ENCODE data around the gene GNG7.
"Not testable (repeated sequence)": the region's sequence is repeated elsewhere in the genome, so short reads cannot be mapped to it uniquely, and the experiment has no call there.

GNG7 gene

DNA sequence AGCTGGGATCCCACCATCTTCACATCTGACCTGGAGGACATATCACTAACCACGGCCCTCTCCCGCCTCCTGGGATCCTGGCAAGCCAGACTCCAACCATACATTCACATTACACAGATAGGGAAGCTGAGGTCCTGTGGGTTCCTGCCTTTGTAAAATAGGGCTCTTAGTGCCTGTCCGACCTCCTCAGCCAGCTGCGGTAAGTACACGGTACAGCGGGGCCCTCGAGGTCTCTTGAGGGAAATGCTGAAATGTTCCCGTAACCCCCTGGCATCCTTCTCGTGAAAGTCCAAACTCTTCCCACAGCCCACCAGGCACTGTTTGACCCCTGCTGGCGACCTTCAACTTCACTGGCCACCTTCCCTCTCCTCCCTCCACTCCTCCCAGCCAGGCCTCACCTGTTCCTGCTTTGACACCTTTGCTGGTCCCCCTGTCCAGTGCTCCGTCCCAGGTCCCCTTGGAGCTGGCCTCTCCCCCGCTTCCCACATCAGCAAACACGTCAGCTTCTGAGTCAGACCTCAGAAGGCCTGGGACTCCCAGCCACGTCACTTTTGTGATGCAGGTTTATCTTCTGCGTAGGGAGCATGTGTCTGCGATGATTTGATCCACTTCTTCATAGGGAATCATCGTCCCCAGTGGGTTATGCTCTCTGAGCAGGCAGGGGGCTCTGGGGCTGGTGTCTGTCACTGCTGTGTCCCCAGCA lies 8.8 kb upstream of the GNG7 start:
- no peak for DNase-seq

DNA sequence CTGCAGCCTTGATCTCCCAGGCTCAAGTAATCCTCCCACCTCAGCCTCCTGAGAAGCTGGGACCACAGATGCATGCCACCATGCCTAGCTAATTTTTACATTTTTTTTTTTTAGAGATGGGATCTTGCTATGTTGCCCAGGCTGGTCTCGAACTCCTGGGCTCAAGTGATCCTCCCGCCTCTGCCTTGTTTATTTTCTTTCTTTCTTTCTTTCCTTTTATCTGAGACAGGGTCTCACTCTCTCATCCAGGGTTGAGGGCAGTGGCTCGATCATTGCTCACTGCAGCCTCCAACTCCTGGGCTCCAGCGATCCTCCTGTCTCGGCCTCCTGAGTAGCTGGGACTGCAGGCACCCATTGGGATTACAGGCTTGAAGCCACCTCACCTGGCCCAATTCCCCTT lies 3.8 kb upstream of the GNG7 start:
- no peak for DNase-seq

DNA sequence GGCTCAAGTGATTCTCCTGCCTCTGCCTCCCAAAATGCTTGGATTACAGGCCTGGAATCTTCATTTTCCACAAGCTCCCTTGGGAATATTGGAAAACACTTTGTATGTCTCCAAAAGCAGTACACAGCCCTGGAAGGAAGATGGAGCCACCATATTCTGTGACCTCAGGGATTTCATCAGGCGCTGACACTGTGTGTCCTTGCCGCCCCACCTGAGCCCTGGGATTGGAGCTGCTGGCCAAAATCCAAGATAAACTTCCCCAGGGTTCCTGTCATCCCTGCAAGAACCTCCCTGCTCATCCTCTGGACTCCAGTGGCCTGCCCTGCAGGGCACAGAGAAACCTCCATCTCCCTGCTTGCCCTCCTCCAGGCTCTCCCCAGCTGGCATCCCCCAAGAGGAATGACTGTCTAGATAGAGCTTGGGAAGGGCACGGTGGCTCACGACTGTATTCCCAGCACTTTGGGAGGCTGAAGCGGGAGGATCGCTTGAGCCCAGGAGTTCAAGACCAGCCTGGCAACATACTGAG lies 1.3 kb upstream of the GNG7 start:
- DNase-seq: no peak

DNA sequence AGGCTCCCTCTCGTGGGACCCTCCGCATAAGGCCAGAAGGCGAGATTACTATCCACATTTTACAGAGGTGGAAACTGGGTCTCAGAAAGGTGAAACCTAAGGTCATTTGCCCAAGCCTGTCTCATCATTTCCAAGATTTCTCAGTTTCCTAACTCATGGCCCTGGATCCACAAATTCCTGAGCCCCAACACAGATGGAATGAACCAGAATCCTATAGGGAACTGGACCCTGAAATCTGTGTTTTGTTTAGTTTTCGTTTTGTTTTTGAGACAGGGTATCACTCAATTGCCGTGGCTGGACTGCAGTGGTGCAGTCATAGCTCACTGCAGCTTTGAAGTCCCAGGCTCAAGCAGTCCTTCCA lies 563 bp upstream of the GNG7 start:
- DNase-seq: no peak

DNA sequence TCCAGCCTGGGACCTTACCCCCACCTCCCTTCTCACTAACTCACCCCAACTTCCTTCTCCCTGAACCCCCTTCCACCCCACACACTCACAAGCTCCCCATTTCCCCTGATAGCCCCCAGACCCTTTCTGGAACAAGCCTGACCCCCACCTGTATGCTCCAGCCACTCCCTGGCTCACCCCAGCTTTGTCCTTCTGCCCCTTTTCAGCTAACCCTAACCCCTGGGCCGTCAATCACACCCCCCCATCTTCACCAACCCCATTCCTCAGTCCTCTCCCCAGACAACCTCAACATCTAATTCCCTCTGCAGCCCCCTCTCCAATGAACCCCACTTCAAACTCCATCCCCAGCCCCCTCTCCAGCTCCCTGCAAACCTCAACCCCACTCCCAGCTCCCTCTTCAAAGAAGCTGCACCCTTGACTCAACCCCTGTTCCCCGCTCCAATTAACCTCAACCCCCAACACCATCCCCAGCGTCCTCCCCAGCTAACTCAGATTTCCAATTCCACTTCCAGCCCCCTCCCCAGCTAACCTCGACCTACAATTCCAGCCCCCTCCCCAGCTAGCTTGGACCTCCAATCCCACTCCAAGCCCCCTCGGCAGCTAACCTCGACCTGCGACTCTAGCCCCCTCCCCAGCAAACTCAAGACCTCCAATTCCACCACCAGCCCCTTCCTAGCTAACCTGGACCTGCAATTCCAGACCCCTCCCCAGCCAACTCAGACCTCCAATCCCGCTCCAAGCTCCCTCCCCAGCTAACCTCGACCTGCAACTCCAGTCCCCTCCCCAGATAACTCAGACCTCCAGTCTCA lies 929 bp downstream of the GNG7 start:
- DNase-seq: no peak

DNA sequence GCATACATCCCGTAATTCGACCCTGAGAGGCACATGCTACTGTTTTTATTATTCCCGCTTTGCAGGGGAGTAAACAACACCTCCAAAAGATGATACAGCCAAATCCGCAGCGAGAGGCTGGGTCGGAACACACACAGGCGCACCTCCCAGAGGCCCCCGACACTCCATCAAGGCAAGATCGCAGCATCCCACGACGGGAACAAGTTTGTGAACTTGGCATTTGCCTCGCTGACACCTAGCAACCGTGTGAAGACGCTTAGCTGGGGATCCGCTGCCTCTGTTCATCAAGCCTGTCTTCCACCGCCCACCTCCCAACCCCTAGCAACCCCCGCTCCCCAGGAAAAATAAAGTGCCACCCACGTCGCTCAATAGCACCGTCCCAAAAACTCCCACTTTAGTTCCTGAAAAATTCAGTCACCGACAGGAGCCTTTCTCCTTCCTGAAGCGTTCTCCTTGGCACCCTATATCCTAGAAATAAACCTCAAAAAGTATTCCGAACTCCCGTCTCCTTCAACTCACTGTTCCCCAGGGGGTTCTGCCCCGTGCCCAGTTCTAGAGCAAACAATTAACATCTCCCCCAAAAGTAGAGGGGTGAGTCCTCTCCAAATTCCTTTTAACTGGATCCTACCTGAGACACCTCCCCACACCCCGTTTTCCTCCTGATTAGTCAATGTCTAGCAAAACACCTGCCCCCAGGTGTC lies 1.7 kb downstream of the GNG7 start:
- DNase-seq: no peak

- DNase-seq: no peak
Observed at GRCh38 chr19:2699413-2700140, 2.9 kb downstream of the GNG7 start.

GRCh38 chr19:2694196-2694595 lies 8.3 kb downstream of the GNG7 start:
- DNase-seq: no peak

GRCh38 chr19:2693492-2694160 lies 8.9 kb downstream of the GNG7 start:
- no peak for DNase-seq

GRCh38 chr19:2691951-2692350 lies 10.5 kb downstream of the GNG7 start:
- no peak for DNase-seq

GRCh38 chr19:2690856-2691255 lies 11.6 kb downstream of the GNG7 start:
- no peak for DNase-seq

DNA sequence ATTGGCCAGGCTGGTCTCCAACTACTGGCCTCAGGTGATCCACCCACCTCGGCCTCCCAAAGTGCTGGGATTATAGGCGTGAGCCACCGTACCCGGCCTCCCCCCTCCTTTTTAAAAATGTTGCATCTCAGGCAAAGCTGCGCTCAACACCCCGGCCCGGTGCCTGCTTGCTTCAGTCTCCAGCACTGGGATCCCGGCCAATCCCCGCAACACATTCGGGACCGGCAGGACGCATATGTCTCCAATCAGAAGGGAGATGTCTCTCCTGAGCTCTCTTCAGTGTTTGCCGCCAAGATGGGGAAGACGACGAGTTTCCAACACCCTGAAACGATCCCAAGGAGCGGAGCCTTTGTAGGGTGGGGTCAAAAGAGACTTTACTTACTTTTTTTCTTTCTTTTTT lies 16.1 kb downstream of the GNG7 start:
- DNase-seq: no peak

DNA sequence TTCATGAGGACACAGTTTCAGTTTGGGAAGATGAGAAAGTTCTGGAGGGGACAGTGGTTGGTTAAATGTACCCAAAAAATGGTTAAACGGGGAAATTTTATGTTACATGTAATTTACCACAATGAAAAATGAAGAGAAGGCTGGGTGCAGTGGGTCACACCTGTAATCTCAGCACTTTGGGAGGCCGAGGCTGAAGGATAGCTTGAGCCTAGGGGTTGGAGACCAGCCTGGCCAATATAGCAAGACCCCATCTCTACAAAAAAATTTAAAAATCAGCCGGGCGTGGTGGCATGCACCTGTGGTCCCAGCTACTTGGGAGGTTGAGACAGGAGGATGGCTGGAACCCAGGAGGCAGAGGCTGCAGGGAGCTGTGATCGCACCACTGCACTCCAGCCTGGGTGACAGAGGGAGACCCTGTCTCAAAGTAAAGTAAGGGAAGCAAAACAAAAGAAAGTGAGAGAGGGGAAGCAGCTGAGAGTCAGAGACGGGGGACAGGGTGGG lies 17.2 kb downstream of the GNG7 start:
- DNase-seq: no peak

DNA sequence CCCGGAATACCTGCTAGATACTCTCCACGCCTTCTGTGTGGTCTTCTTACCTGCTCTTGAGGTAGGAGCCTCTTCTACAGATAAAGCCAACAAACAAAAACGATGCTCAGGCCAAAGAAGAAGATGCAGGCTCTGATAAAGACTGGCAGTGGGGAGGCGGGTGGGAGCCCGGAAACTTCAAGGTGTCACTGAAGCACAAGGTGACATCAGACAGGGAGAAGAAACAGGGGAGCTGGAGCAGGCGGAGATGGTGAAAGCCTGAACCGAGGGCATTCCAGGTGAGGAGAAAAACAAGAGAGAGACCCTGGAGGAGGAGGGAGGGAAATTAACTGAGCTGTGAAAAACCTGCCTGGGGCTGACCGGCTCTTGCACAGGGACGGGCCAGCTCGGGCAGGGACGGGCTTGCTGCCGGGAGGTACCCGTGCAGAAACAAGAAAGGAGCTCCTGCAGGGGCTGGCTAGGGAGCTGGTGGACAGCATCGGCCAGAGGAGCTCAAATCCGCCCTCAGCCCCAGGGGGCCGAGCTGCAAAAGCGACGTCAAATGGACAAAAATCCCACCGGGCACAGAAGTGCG lies 19.0 kb downstream of the GNG7 start:
- DNase-seq: no peak

DNA sequence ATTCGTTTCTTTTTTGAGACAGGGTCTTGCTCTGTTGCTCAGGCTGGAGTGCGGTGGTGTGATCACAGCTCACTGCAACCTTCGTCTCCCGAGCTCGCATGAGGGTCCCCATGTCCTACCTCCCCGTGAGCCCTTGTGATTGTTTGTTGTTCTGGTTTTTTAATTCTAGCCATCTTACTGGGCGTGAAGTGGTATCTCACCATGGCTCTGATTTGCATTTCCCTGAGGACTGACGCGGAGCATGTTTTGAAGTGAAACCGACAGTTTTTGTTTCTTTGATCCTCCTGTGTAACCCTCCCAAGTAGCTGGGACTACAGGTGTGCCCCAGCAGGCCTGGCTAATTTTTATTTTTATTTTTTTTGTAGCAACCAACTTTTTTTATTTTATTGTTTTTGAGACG lies 21.7 kb downstream of the GNG7 start:
- no peak for DNase-seq

GRCh38 chr19:2679439-2679838 lies 23.1 kb downstream of the GNG7 start:
- DNase-seq: no peak

DNA sequence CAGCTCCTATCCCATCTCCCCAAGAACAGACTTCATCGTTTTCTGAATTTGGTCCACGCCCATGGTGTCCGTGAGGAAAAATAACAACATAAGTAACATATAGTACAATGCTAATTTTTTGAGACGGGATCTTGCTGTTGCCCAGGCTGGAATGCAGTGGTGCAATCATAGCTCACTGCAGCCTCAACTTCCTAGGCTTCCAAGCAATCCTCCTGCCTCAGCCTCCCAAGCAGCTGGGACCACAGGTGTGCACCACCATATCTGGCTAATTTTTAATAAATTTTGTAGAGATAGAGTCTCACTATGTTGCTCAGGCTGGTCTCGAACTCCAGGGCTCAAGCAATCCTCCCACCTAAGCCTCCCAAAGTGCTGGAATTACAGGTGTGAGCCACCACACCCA lies 23.5 kb downstream of the GNG7 start:
- DNase-seq: not testable (repeated sequence)

- no peak for DNase-seq
Observed at GRCh38 chr19:2678044-2678671, 24.3 kb downstream of the GNG7 start.

GRCh38 chr19:2676823-2677222 lies 25.7 kb downstream of the GNG7 start:
- DNase-seq: no peak

DNA sequence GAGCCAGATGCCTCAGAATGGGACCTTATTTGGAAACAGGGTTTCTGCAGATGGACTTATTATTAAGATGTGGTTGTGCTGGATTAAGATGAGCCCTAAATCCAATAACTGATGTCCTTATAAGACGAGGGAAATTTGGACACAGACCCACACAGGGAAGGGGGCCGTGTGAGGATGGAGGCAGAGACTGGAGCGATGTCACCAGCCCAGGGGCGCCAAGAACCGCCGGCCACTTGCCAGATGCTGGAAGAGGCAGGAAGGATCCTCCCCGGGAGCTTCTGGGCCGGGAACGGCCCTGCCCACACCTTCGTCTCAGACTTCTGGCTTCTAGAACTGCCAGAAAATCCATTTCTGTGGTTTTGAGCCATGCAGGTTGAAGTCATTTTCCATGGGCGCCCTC lies 26.6 kb downstream of the GNG7 start:
- DNase-seq: no peak

- DNase-seq: no peak
Observed at GRCh38 chr19:2670217-2670616, 32.3 kb downstream of the GNG7 start.
